H9 (cell line): Measurements from ENCODE around the gene PLEKHG5. TPM values are rescaled to one million over a fixed set of nuclear protein-coding genes. Genes with fewer than 3 reads are reported as not detected.
A peak's percentile ranks its signal among the peaks of the same experiment; 100 is the strongest.

ENCODE experiments used
- DNase-seq: peaks from one replicate; pipeline ENCODE4 v3.0.0-alpha.2; 2017
- H2AFZ ChIP-seq: one replicate; pipeline ENCODE4 v1.6.1; 2013; ENCODE audit warnings: mild to moderate bottlenecking, low read length, control low read depth, moderate library complexity
- H2AK5ac ChIP-seq: 2 replicates; pipeline ENCODE4 v1.6.1; 2013; ENCODE audit warnings: low read length, control low read depth, mixed read lengths; ENCODE audit not compliant: insufficient read length
- H2BK120ac ChIP-seq: one replicate; pipeline ENCODE4 v1.6.1; 2013; ENCODE audit warnings: low read depth, mild to moderate bottlenecking, low read length, control low read depth, inconsistent platforms; ENCODE audit not compliant: poor library complexity, severe bottlenecking
- H2BK12ac ChIP-seq: 2 replicates; pipeline ENCODE4 v1.6.1; 2013; ENCODE audit warnings: low read length, control low read depth, mixed read lengths, low read depth; ENCODE audit not compliant: insufficient read length
- H2BK15ac ChIP-seq: 2 replicates; pipeline ENCODE4 v1.6.1; 2013; ENCODE audit warnings: low read depth, low read length, control low read depth
- H2BK20ac ChIP-seq: one replicate; pipeline ENCODE4 v1.6.1; 2013; ENCODE audit warnings: low read depth, mild to moderate bottlenecking, low read length, control low read depth, inconsistent platforms; ENCODE audit not compliant: poor library complexity, severe bottlenecking
- H2BK5ac ChIP-seq: 2 replicates; pipeline ENCODE4 v1.6.1; 2013; ENCODE audit warnings: low read length, control low read depth, mixed read lengths; ENCODE audit not compliant: insufficient read length
- H3K14ac ChIP-seq: 2 replicates; pipeline ENCODE4 v1.6.1; 2013; ENCODE audit warnings: low read length, control low read depth; ENCODE audit not compliant: insufficient read depth
- H3K18ac ChIP-seq: 2 replicates; pipeline ENCODE4 v1.6.1; 2013; ENCODE audit warnings: low read depth, mild to moderate bottlenecking, mixed read lengths, low read length, control low read depth; ENCODE audit not compliant: insufficient read length
- H3K23ac ChIP-seq: 2 replicates; pipeline ENCODE4 v1.6.1; 2013; ENCODE audit warnings: low read length, control low read depth, mixed read lengths, low read depth; ENCODE audit not compliant: insufficient read length
- H3K23me2 ChIP-seq: 2 replicates; pipeline ENCODE4 v1.6.1; 2013; ENCODE audit warnings: low read depth, mild to moderate bottlenecking, mixed read lengths, low read length, control low read depth; ENCODE audit not compliant: insufficient read length, poor library complexity, severe bottlenecking
- H3K27ac ChIP-seq: 2 replicates; pipeline ENCODE4 v1.5.1; 2013; ENCODE audit warnings: low read length, control low read depth, mixed read lengths, low read depth; ENCODE audit not compliant: insufficient read length
- H3K27me3 ChIP-seq: 2 replicates; pipeline ENCODE4 v1.6.1; 2013; ENCODE audit warnings: low read length, control low read depth, inconsistent platforms; ENCODE audit not compliant: insufficient read depth
- H3K4ac ChIP-seq: 2 replicates; pipeline ENCODE4 v1.6.1; 2013; ENCODE audit warnings: low read depth, mild to moderate bottlenecking, control low read depth, inconsistent platforms, low read length, moderate library complexity
- H3K4me1 ChIP-seq: 2 replicates; pipeline ENCODE4 v1.6.1; 2013; ENCODE audit warnings: low read length, control low read depth, inconsistent platforms; ENCODE audit not compliant: insufficient read depth
- H3K4me2 ChIP-seq: 2 replicates; pipeline ENCODE4 v1.6.1; 2013; ENCODE audit warnings: low read length, control low read depth, mixed read lengths; ENCODE audit not compliant: insufficient read length, insufficient read depth
- H3K56ac ChIP-seq: 2 replicates; pipeline ENCODE4 v1.6.1; 2013; ENCODE audit warnings: low read depth, mild to moderate bottlenecking, mixed read lengths, low read length, control low read depth; ENCODE audit not compliant: insufficient read length
- H3K79me1 ChIP-seq: 2 replicates; pipeline ENCODE4 v1.6.1; 2013; ENCODE audit warnings: low read depth, mild to moderate bottlenecking, moderate library complexity, low read length, control low read depth, inconsistent platforms; ENCODE audit not compliant: insufficient read depth, poor library complexity, severe bottlenecking
- H3K79me2 ChIP-seq: 2 replicates; pipeline ENCODE4 v1.6.1; 2013; ENCODE audit warnings: low read length, control low read depth, inconsistent platforms; ENCODE audit not compliant: insufficient read depth
- H3K9ac ChIP-seq: 2 replicates; pipeline ENCODE4 v1.6.1; 2013; ENCODE audit warnings: low read length, control low read depth, mixed read lengths; ENCODE audit not compliant: insufficient read length; ENCODE audit errors: extremely low read depth
- H3K9me3 ChIP-seq: one replicate; pipeline ENCODE4 v1.6.1; 2013; ENCODE audit warnings: low read depth, low read length, inconsistent platforms; ENCODE audit not compliant: control insufficient read depth
- H3T11ph ChIP-seq: one replicate; pipeline ENCODE4 v1.6.1; 2013; ENCODE audit warnings: mild to moderate bottlenecking, low read length, control low read depth, inconsistent platforms
- H4K20me1 ChIP-seq: one replicate; pipeline ENCODE4 v1.6.1; 2013; ENCODE audit not compliant: control insufficient read depth, insufficient read length, insufficient read depth
- H4K5ac ChIP-seq: 2 replicates; pipeline ENCODE4 v1.6.1; 2013; ENCODE audit warnings: low read depth, mild to moderate bottlenecking, mixed read lengths, low read length, control low read depth; ENCODE audit not compliant: insufficient read length
- H4K8ac ChIP-seq: replicated peaks from 2 replicates; pipeline ENCODE4 v1.6.1; 2013; ENCODE audit warnings: low read length, control low read depth, mixed read lengths, low read depth; ENCODE audit not compliant: insufficient read length
- H4K91ac ChIP-seq: 2 replicates; pipeline ENCODE4 v1.6.1; 2013; ENCODE audit warnings: low read depth, mild to moderate bottlenecking, moderate library complexity, mixed read lengths, low read length, control low read depth; ENCODE audit not compliant: insufficient read length
- H3K27ac Mint-ChIP-seq, 3 experiments: 2 replicates in 2 of 3; 3 replicates in 1 of 3; pipeline ENCODE4 v1.8.0; 2020 to 2021; ENCODE audit warnings: mixed read lengths in 3 of 3, mild to moderate bottlenecking in 1 of 3, moderate library complexity in 1 of 3
- H3K27me3 Mint-ChIP-seq: 2 replicates; pipeline ENCODE4 v1.8.0; 2021; ENCODE audit warnings: low read depth, mild to moderate bottlenecking, moderate library complexity, mixed read lengths
- H3K36me3 Mint-ChIP-seq, 3 experiments: 2 replicates in 2 of 3; 3 replicates in 1 of 3; pipeline ENCODE4 v1.8.0; 2020 to 2021; ENCODE audit warnings: low read depth in 3 of 3, mixed read lengths in 3 of 3; ENCODE audit not compliant: insufficient read depth in 1 of 3
- H3K4me1 Mint-ChIP-seq, 2 experiments: 2 replicates each; pipeline ENCODE4 v1.8.0; 2020; ENCODE audit warnings: mixed read lengths in 2 of 2
- H3K4me3 Mint-ChIP-seq, 2 experiments: 2 replicates in 1 of 2; 3 replicates in 1 of 2; pipeline ENCODE4 v1.8.0; 2020 to 2021; ENCODE audit warnings: mild to moderate bottlenecking in 2 of 2, mixed read lengths in 2 of 2, moderate library complexity in 1 of 2
- H3K9me3 Mint-ChIP-seq, 2 experiments: 2 replicates in 1 of 2; 3 replicates in 1 of 2; pipeline ENCODE4 v1.8.0; 2020; ENCODE audit warnings: mild to moderate bottlenecking in 2 of 2, mixed read lengths in 2 of 2, moderate library complexity in 1 of 2
- WGBS: extraction: QIAGEN DNeasy Blood & Tissue Kit; methylation state at CpG from one replicate; pipeline ENCODE4 v1.1.7; 2013; ENCODE audit warnings: missing lambda C conversion rate, low lambda C conversion rate, mixed read lengths; ENCODE audit not compliant: insufficient read length; ENCODE audit errors: extremely low coverage; 5-methylcytosine and 5-hydroxymethylcytosine counted together
- total RNA-seq: library from RNA; stranded (reverse); gene quantifications from 2 replicates; pipeline ENCODE4 v1.2.1, GENCODE V29; 2021
- TF ChIP-seq, protein P1 (sequence below): fragments of 200-600 bp; sonication (generic); conservative IDR thresholded peaks from 3 replicates; pipeline ENCODE4 v1.8.0; 2021; ENCODE audit warnings: antibody characterized with exemption, mild to moderate bottlenecking

The PLEKHG5 gene
- total RNA-seq, 1 experiment from 2014 or later, result 22.3 TPM

DNA sequence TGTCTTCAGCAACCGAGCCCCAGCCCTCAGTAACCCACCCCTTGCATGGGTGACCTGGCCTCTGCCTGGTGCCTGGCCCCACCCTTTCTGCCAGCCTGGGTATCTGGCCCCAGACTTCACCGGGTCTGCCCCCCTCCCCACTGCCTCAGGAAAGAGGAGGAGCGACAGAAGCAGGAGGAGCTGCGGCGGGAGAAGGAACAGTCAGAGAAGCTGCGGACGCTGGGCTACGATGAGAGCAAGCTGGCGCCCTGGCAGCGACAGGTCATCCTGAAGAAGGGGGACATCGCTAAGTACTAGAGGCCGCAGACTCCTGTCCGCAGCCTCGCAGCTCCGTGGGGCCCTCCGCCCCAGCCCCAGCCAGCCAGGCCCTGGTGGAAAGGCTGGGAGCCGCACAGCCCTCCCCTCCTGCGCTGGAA, 31.6 kb downstream of the PLEKHG5 start:
- Mint-ChIP-seq H3K27ac (peak overlapping the region in 2 of 3 experiments; percentile 23 to 96; a peak in 2 of 7 replicates), H3K4me1 (peaks cover 16 to 26% of the 10 kb centered on the region in 2 experiments), H3K27me3 (no peaks in the 10 kb centered on the region; the same call in 1 of the 2 replicates), H3K4me3 (peak overlapping the region in 1 of 2 experiments; percentile 62; a peak in 3 of 5 replicates), H3K9me3 (no peaks in the 10 kb centered on the region), H3K36me3 (peaks cover 1 to 37% (median 17%) of the 10 kb centered on the region in 3 experiments; a peak in 6 of 7 replicates)
- Histone ChIP-seq H3K56ac (no peak overlapping the region), H2BK15ac (no peak overlapping the region; the same call in 1 of the 2 replicates), H4K5ac (no peak overlapping the region), H3K79me1 (no peaks in the 10 kb centered on the region), H4K91ac (no peak overlapping the region), H3K23me2 (no peaks in the 10 kb centered on the region), H3K4me1 (peaks cover 3% of the 10 kb centered on the region; the same call in 1 of the 2 replicates), H2BK20ac (no peak overlapping the region), H3K14ac (no peak overlapping the region), H3K23ac (no peak overlapping the region), H3K9ac (no peak overlapping the region), H3K18ac (no peak overlapping the region), H2BK5ac (no peak overlapping the region), H4K20me1 (no peaks in the 10 kb centered on the region), H2AFZ (no peak overlapping the region), H3K9me3 (no peaks in the 10 kb centered on the region), H3K4ac (no peak overlapping the region), H3K27ac (no peak overlapping the region), H2AK5ac (no peak overlapping the region), H2BK120ac (no peak overlapping the region), H3K4me2 (peak overlapping the region; percentile 18), H4K8ac (no peak overlapping the region), H2BK12ac (no peak overlapping the region), H3T11ph (no peak overlapping the region), H3K27me3 (no peaks in the 10 kb centered on the region), H3K79me2 (no peaks in the 10 kb centered on the region)
- TF ChIP-seq, protein P1, sequence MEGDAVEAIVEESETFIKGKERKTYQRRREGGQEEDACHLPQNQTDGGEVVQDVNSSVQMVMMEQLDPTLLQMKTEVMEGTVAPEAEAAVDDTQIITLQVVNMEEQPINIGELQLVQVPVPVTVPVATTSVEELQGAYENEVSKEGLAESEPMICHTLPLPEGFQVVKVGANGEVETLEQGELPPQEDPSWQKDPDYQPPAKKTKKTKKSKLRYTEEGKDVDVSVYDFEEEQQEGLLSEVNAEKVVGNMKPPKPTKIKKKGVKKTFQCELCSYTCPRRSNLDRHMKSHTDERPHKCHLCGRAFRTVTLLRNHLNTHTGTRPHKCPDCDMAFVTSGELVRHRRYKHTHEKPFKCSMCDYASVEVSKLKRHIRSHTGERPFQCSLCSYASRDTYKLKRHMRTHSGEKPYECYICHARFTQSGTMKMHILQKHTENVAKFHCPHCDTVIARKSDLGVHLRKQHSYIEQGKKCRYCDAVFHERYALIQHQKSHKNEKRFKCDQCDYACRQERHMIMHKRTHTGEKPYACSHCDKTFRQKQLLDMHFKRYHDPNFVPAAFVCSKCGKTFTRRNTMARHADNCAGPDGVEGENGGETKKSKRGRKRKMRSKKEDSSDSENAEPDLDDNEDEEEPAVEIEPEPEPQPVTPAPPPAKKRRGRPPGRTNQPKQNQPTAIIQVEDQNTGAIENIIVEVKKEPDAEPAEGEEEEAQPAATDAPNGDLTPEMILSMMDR, result no peak
- WGBS, result no CpG with 5 or more reads among the region's 18 CpGs
- peak; percentile 72 for DNase-seq
